ACC112 (cell line): Measurements from ENCODE around the gene RABGEF1.
A peak's percentile ranks its signal among the peaks of the same experiment; 100 is the strongest.
"Not testable (repeated sequence)": the region's sequence is repeated elsewhere in the genome, so short reads cannot be mapped to it uniquely, and the experiment has no call there.

Experiments
- H2AFZ ChIP-seq: fragments of 200-600 bp; sonication (generic); one replicate; pipeline ENCODE4 v1.6.0; 2017; ENCODE audit warnings: antibody characterized with exemption, low read length; ENCODE audit not compliant: unreplicated experiment
- H3K27ac ChIP-seq: fragments of 200-600 bp; sonication (generic); 2 replicates; pipeline ENCODE4 v1.5.1; 2014; ENCODE audit warnings: low read depth, mild to moderate bottlenecking, antibody characterized with exemption, low read length, moderate library complexity
- H3K27me3 ChIP-seq: fragments of 200-600 bp; sonication (generic); 2 replicates; pipeline ENCODE4 v1.6.1; 2014; ENCODE audit warnings: mild to moderate bottlenecking, antibody characterized with exemption, low read length, moderate library complexity, mixed read lengths; ENCODE audit not compliant: insufficient read depth
- H3K36me3 ChIP-seq: fragments of 200-600 bp; sonication (generic); 2 replicates; pipeline ENCODE4 v1.6.1; 2016; ENCODE audit warnings: mild to moderate bottlenecking, antibody characterized with exemption, low read length, moderate library complexity, mixed read lengths; ENCODE audit not compliant: insufficient read depth
- H3K4me1 ChIP-seq: fragments of 200-600 bp; sonication (generic); one replicate; pipeline ENCODE4 v1.6.1; 2016; ENCODE audit warnings: low read length, mixed read lengths; ENCODE audit not compliant: insufficient read depth, unreplicated experiment, control insufficient read depth
- H3K4me3 ChIP-seq: fragments of 200-600 bp; sonication (generic); 2 replicates; pipeline ENCODE4 v1.5.1; 2014; ENCODE audit warnings: mild to moderate bottlenecking, low read depth, low read length
- H3K79me2 ChIP-seq: fragments of 200-600 bp; sonication (generic); one replicate; pipeline ENCODE4 v1.6.0; 2016; ENCODE audit warnings: low read length; ENCODE audit not compliant: control insufficient read depth, unreplicated experiment, insufficient read depth

Gene RABGEF1

GRCh38 chr7:66740302-66740979 is at the start of gene RABGEF1:
TSS of gene RABGEF1 (plus strand) at chr7:66740733. CDS start at chr7:66771900, 31,167 bp downstream.
- Histone ChIP-seq H3K79me2 (peaks cover 53% of the 10 kb centered on the region), H3K4me1 (peaks cover 3% of the 10 kb centered on the region), H3K27ac (peak within 1 kb of the TSS; percentile 82), H3K4me3 (peak within 1 kb of the TSS; percentile 91), H3K36me3 (peaks cover 12% of the 10 kb centered on the region), H3K27me3 (no peaks in the 10 kb centered on the region), H2AFZ (peak within 1 kb of the TSS; percentile 67)

DNA sequence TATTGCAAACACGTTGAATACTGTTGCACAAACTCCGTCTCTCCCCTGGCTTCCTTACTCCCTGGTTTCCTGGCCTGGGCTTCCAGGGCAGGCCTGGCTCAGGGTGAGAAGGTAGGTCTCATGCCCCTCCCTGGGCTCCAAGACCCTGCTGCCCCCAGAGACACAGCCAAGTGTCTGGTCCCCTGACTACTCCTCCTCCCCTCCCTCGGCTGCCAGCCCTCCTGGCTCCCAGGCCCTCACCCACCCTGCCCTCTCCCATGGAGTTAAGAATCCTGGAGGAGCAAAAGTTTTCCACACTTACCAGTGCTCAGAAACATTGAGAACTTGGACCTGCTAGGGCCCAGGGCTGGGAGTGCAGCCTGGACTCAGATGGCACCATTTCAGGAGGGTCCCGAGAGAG is 47.2 kb upstream of the RABGEF1 start:
- no peaks in the 10 kb centered on the region for H3K27me3 ChIP-seq
- H3K4me1 ChIP-seq = peaks cover 12% of the 10 kb centered on the region
- no peak overlapping the region for H3K4me3 ChIP-seq
- H3K36me3 ChIP-seq = peaks cover 4% of the 10 kb centered on the region
- H3K27ac ChIP-seq = no peak overlapping the region
- H2AFZ ChIP-seq = no peak overlapping the region
- H3K79me2 ChIP-seq = peaks cover 15% of the 10 kb centered on the region

- Histone ChIP-seq H3K36me3 (no peaks in the 10 kb centered on the region), H3K4me3 (no peak overlapping the region), H3K27me3 (no peaks in the 10 kb centered on the region), H3K79me2 (peaks cover 11% of the 10 kb centered on the region), H3K27ac (no peak overlapping the region), H3K4me1 (peaks cover 12% of the 10 kb centered on the region), H2AFZ (no peak overlapping the region)
Observed at GRCh38 chr7:66694286-66694685, 46.2 kb upstream of the RABGEF1 start.

DNA sequence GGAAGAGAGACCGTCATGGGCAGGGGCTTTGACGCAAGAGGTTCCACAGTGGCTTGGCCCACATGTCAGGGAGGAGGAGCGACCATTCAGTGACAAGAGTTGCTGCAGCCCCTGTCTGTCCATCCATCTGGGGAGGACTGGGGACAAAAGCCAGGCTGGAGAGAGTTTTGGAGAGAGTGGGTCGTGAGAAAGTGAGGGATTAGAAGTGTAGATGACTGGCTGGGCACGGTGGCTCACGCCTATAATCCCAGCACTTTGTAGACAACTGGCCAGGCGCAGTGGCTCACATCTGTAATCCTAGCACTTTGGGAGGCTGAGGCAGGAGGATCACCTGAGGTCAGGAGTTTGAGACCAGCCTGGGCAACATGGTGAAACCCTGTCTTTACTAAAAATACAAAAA is 45.1 kb upstream of the RABGEF1 start:
- peaks cover 12% of the 10 kb centered on the region for H3K4me1 ChIP-seq
- H2AFZ ChIP-seq, H3K27me3 ChIP-seq, H3K79me2 ChIP-seq, H3K36me3 ChIP-seq, H3K4me3 ChIP-seq, H3K27ac ChIP-seq: not testable (repeated sequence)

- H3K4me3 ChIP-seq, H2AFZ ChIP-seq, H3K79me2 ChIP-seq, H3K36me3 ChIP-seq, H3K27ac ChIP-seq, H3K27me3 ChIP-seq: not testable (repeated sequence)
- peaks cover 12% of the 10 kb centered on the region for H3K4me1 ChIP-seq
Observed at GRCh38 chr7:66696134-66696533, 44.4 kb upstream of the RABGEF1 start.

DNA sequence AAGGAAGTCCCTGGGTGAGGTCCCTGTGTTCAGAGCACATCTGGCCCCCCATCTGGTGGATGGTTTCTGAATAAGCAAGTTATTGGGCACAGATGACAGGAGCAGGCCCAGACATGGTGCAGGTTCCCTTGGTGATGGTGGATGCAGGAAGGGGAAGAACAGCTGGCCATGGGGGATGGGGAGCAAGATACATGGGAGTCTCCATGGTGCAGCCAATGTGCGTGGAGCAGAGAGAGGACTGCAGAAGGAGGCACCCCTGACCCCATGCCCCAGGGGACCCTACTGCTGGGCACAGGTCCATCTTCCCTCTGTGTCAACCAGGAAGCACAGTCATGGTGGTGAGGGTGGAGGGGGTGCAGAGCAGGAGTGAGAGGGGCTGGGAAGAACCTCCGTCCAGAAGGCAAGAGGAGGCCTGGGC is 43.8 kb upstream of the RABGEF1 start:
- Histone ChIP-seq H3K4me1 (peaks cover 12% of the 10 kb centered on the region), H3K27me3 (no peaks in the 10 kb centered on the region), H3K79me2 (peaks cover 8% of the 10 kb centered on the region), H2AFZ (no peak overlapping the region), H3K4me3 (no peak overlapping the region), H3K27ac (no peak overlapping the region), H3K36me3 (no peaks in the 10 kb centered on the region)

GRCh38 chr7:66697449-66698438 is 42.8 kb upstream of the RABGEF1 start:
- peaks cover 4% of the 10 kb centered on the region for H3K79me2 ChIP-seq
- H3K36me3 ChIP-seq = no peaks in the 10 kb centered on the region
- no peak overlapping the region for H3K27ac ChIP-seq
- H3K27me3 ChIP-seq = no peaks in the 10 kb centered on the region
- H2AFZ ChIP-seq = no peak overlapping the region
- no peak overlapping the region for H3K4me3 ChIP-seq
- peaks cover 12% of the 10 kb centered on the region for H3K4me1 ChIP-seq

- Histone ChIP-seq H2AFZ (no peak overlapping the region), H3K79me2 (peaks cover 2% of the 10 kb centered on the region), H3K27ac (no peak overlapping the region), H3K4me1 (peaks cover 12% of the 10 kb centered on the region), H3K36me3 (no peaks in the 10 kb centered on the region), H3K27me3 (no peaks in the 10 kb centered on the region), H3K4me3 (no peak overlapping the region)
Observed at GRCh38 chr7:66698652-66699205, 41.8 kb upstream of the RABGEF1 start.

GRCh38 chr7:66699998-66700397 is 40.5 kb upstream of the RABGEF1 start:
- Histone ChIP-seq H3K4me3 (no peak overlapping the region), H3K27me3 (no peaks in the 10 kb centered on the region), H3K27ac (no peak overlapping the region), H3K36me3 (no peaks in the 10 kb centered on the region), H3K4me1 (peaks cover 12% of the 10 kb centered on the region), H3K79me2 (peaks cover 4% of the 10 kb centered on the region), H2AFZ (no peak overlapping the region)

GRCh38 chr7:66700633-66701131 is 39.9 kb upstream of the RABGEF1 start:
- no peaks in the 10 kb centered on the region for H3K27me3 ChIP-seq
- no peaks in the 10 kb centered on the region for H3K36me3 ChIP-seq
- H3K4me1 ChIP-seq = peaks cover 12% of the 10 kb centered on the region
- no peak overlapping the region for H2AFZ ChIP-seq
- no peak overlapping the region for H3K27ac ChIP-seq
- no peak overlapping the region for H3K4me3 ChIP-seq
- H3K79me2 ChIP-seq = peaks cover 4% of the 10 kb centered on the region
